ENCODE measurements around the gene HOXB8. TPM values are rescaled to one million over a fixed set of nuclear protein-coding genes. Genes with fewer than 3 reads are reported as not detected.
A peak's percentile ranks its signal among the peaks of the same experiment; 100 is the strongest.

Gene HOXB8
- total and polyA plus RNA-seq, 2 of the 13 experiments (the other 11 are each of a cell fraction or from before 2014, with no cell fraction given): not detected

GRCh38 chr17:48609759-48610281 is 5.3 kb downstream of the HOXB8 start:
- Histone ChIP-seq H3K4me2 (ENCODE audit: low read depth, low read length) (peak overlapping the region; percentile 74), H2AFZ (ENCODE audit: low read length) (no peak overlapping the region), H3K4me3 (replicated peaks in 1 of 3; ENCODE audit: insufficient read depth in 1 of 3, low read depth in 2 of 3, low read length in 3 of 3) (peak overlapping the region in 1 of 3 experiments; percentile 72; a peak in 2 of 6 replicates), H3K27ac (ENCODE audit: extremely low read length, insufficient read depth, low read length) (no peak overlapping the region), H3K79me2 (ENCODE audit: insufficient read depth, low read length) (no peaks in the 10 kb centered on the region), H3K36me3 (replicated peaks in 1 of 2; ENCODE audit: control insufficient read depth in 1 of 2, insufficient read depth in 2 of 2, low read length in 2 of 2) (no peaks in the 10 kb centered on the region), H3K27me3 (ENCODE audit: control insufficient read depth in 1 of 2, insufficient read depth in 2 of 2, low read length in 2 of 2) (peaks cover 24 to 95% of the 10 kb centered on the region in 2 experiments; a peak in 4 of 5 replicates), H3K9ac (ENCODE audit: insufficient read depth, low read depth, low read length) (no peak overlapping the region), H3K4me1 (ENCODE audit: insufficient read depth, low read length) (peaks cover 23% of the 10 kb centered on the region), H3K9me3 (ENCODE audit: low read length) (no peaks in the 10 kb centered on the region), H4K20me1 (ENCODE audit: insufficient read depth, low read length) (no peaks in the 10 kb centered on the region; the same call in 1 of the 2 replicates)
- DNase-seq (ENCODE audit: low spot score) (no peak), FAIRE-seq (no peak), ATAC-seq (no peak)
- WGBS (ENCODE audit: low lambda C conversion rate): 12% methylated on average over 13 of the region's 15 CpGs
- BruUV-seq (replicated peaks): no TSS peak
- intact Hi-C loops (cut with micrococcal nuclease; ENCODE audit: unreplicated experiment): no loop called here
- CTCF ChIA-PET (ENCODE audit: low intra/inter-chr PET ratio, low total read pairs): no interaction called here
- in situ Hi-C loops (cut with HindIII; ENCODE audit: extremely low pct_ligation_motif_present, low pct_unique_long_range_greater_than_20kb): loop anchor here (5.0 kb wide), 1 partner anchor 583 kb away; no protein-coding TSS in a partner anchor
- POLR2A ChIA-PET: no interaction called here
- TF ChIP-seq ZNF704 (CRISPR knock-in tag; IDR thresholded peaks at IDR 0.05; ENCODE audit: borderline replicate concordance): 0 out of 2 replicates have a peak, but pooled peaks have one; percentile 11
- TF ChIP-seq ZNF547 (CRISPR knock-in tag; IDR thresholded peaks at IDR 0.05): no peak
- 0 out of 2 replicates have a peak, but pooled peaks have one; percentile 12 for TF ChIP-seq THAP9 (CRISPR knock-in tag; IDR thresholded peaks at IDR 0.05; ENCODE audit: borderline replicate concordance)

Measured in HepG2 (cell line).